H1 (cell line): ENCODE results near the gene KRT4. TPM values are rescaled to one million over a fixed set of nuclear protein-coding genes. Genes with fewer than 3 reads are reported as not detected.
A peak's percentile ranks its signal among the peaks of the same experiment; 100 is the strongest.

ENCODE experiments used
- CTCF ChIA-PET: fragments of 300-600 bp; sonication (Branson Sonifier 250); formaldehyde crosslinking; loops from one replicate; lab custom pipeline; 2021; ENCODE audit not compliant: partially characterized antibody; lab: Charles Lee
- POLR2A ChIA-PET: fragments of 300-600 bp; sonication (Branson Sonifier 250); formaldehyde crosslinking; loops from one replicate; lab custom pipeline; 2021; ENCODE audit warnings: inconsistent platforms; ENCODE audit not compliant: partially characterized antibody; lab: Charles Lee
- DNase-seq, 2 experiments: peaks; one replicate each; pipeline versions ENCODE4 v3.0.0 to v3.0.0-alpha.2; 2010 to 2022; ENCODE audit warnings: low spot score in 2 of 2, low read depth in 1 of 2, mixed read lengths in 1 of 2
- FAIRE-seq: peaks from 2 replicates; lab custom pipeline; 2011; peaks lifted over from hg19 to GRCh38; lab: Jason Lieb, UNC
- H2AFZ ChIP-seq: 2 replicates; pipeline ENCODE4 v1.8.1; 2012; ENCODE audit warnings: low read length, inconsistent platforms
- H2AK5ac ChIP-seq: 2 replicates; pipeline ENCODE4 v1.6.1; 2013; ENCODE audit warnings: low read depth, low read length
- H2BK120ac ChIP-seq: replicated peaks from 2 replicates; pipeline ENCODE3; 2013; ENCODE audit warnings: low read depth, low read length, inconsistent platforms
- H2BK12ac ChIP-seq: 2 replicates; pipeline ENCODE4 v1.6.1; 2013; ENCODE audit warnings: low read depth, low read length
- H2BK15ac ChIP-seq: 2 replicates; pipeline ENCODE4 v1.6.1; 2013; ENCODE audit warnings: low read length
- H2BK20ac ChIP-seq: 2 replicates; pipeline ENCODE4 v1.6.1; 2013; ENCODE audit warnings: low read length
- H2BK5ac ChIP-seq: 2 replicates; pipeline ENCODE4 v1.6.1; 2013; ENCODE audit warnings: low read depth, low read length
- H3K14ac ChIP-seq: 2 replicates; pipeline ENCODE4 v1.6.1; 2013; ENCODE audit warnings: inconsistent platforms; ENCODE audit not compliant: insufficient read length
- H3K18ac ChIP-seq: 2 replicates; pipeline ENCODE4 v1.6.1; 2013; ENCODE audit warnings: low read length; ENCODE audit errors: extremely low read depth
- H3K23ac ChIP-seq: 2 replicates; pipeline ENCODE4 v1.6.1; 2013; ENCODE audit warnings: inconsistent platforms; ENCODE audit not compliant: insufficient read length
- H3K23me2 ChIP-seq: 2 replicates; pipeline ENCODE4 v1.6.1; 2013; ENCODE audit warnings: low read depth, low read length
- H3K27ac ChIP-seq: 2 replicates; pipeline ENCODE4 v1.6.1; 2011; ENCODE audit warnings: low read depth, low read length, inconsistent platforms
- H3K27me3 ChIP-seq, 4 experiments: replicated peaks in 1 of 4; 1 replicate in 1 of 4; 2 replicates in 3 of 4; pipeline versions ENCODE4 v1.6.1 to v1.8.1; 2011 to 2013; ENCODE audit warnings: low read length in 3 of 4, mild to moderate bottlenecking in 3 of 4, inconsistent platforms in 2 of 4, mixed read lengths in 2 of 4, moderate library complexity in 1 of 4; ENCODE audit not compliant: control insufficient read depth in 3 of 4, insufficient read depth in 3 of 4; ENCODE audit errors: extremely low read depth in 1 of 4
- H3K36me3 ChIP-seq, 4 experiments: 2 replicates each; pipeline versions ENCODE4 v1.6.1 to v1.8.1; 2011 to 2013; ENCODE audit warnings: mild to moderate bottlenecking in 4 of 4, low read length in 3 of 4, moderate library complexity in 2 of 4, control low read depth in 1 of 4, inconsistent platforms in 1 of 4; ENCODE audit not compliant: insufficient read depth in 4 of 4, control insufficient read depth in 2 of 4
- H3K4ac ChIP-seq: replicated peaks from 2 replicates; pipeline ENCODE3; 2013; ENCODE audit warnings: low read length, low read depth, mixed read lengths, inconsistent platforms; ENCODE audit not compliant: insufficient read length
- H3K4me1 ChIP-seq, 4 experiments: replicated peaks in 1 of 4; 1 replicate in 1 of 4; 2 replicates in 3 of 4; pipeline versions ENCODE4 v1.6.1 to v1.8.1; 2011 to 2013; ENCODE audit warnings: low read length in 3 of 4, inconsistent platforms in 2 of 4, mixed read lengths in 1 of 4; ENCODE audit not compliant: insufficient read depth in 4 of 4, control insufficient read depth in 3 of 4
- H3K4me2 ChIP-seq, 2 experiments: 2 replicates each; pipeline versions ENCODE4 v1.6.1 to v1.8.1; 2011 to 2013; ENCODE audit warnings: low read depth in 2 of 2, low read length in 2 of 2, control low read depth in 1 of 2, inconsistent platforms in 1 of 2, mild to moderate bottlenecking in 1 of 2; ENCODE audit not compliant: insufficient read depth in 1 of 2
- H3K4me3 ChIP-seq, 4 experiments: fragments of 200-600, 300-600 bp in 1 of 4; sonication (generic), shearing (Covaris generic), sonication (Bioruptor Twin) in 1 of 4; 2 replicates each; pipeline versions ENCODE4 v1.5.1 to v1.8.1; 2011 to 2016; ENCODE audit warnings: low read length in 4 of 4, low read depth in 3 of 4, control low read depth in 2 of 4, inconsistent platforms in 2 of 4, mild to moderate bottlenecking in 2 of 4, mixed read lengths in 1 of 4, moderate library complexity in 1 of 4; ENCODE audit not compliant: insufficient read depth in 2 of 4; ENCODE audit errors: extremely low read depth in 1 of 4
- H3K56ac ChIP-seq: replicated peaks from 2 replicates; pipeline ENCODE3; 2013; ENCODE audit warnings: low read depth, mild to moderate bottlenecking, mixed read lengths, low read length, inconsistent platforms; ENCODE audit not compliant: insufficient read length
- H3K79me1 ChIP-seq: 2 replicates; pipeline ENCODE4 v1.6.1; 2013; ENCODE audit warnings: low read depth, low read length, control low read depth
- H3K79me2 ChIP-seq, 2 experiments: 2 replicates each; pipeline versions ENCODE4 v1.6.1 to v1.8.1; 2012 to 2013; ENCODE audit warnings: low read length in 2 of 2, mild to moderate bottlenecking in 2 of 2, inconsistent platforms in 1 of 2; ENCODE audit not compliant: insufficient read depth in 2 of 2, control insufficient read depth in 1 of 2
- H3K9ac ChIP-seq, 4 experiments: replicated peaks in 1 of 4; 1 replicate in 1 of 4; 2 replicates in 3 of 4; pipeline versions ENCODE4 v1.6.1 to v1.8.1; 2011 to 2013; ENCODE audit warnings: low read depth in 3 of 4, low read length in 3 of 4, control low read depth in 2 of 4, mild to moderate bottlenecking in 2 of 4, moderate library complexity in 2 of 4, inconsistent platforms in 1 of 4; ENCODE audit errors: extremely low read depth in 1 of 4
- H3K9me3 ChIP-seq, 2 experiments: 2 replicates each; pipeline versions ENCODE4 v1.6.1 to v1.8.1; 2012 to 2013; ENCODE audit warnings: mild to moderate bottlenecking in 2 of 2, moderate library complexity in 2 of 2, control low read depth in 1 of 2, inconsistent platforms in 1 of 2, low read depth in 1 of 2, low read length in 1 of 2, mixed read lengths in 1 of 2; ENCODE audit not compliant: insufficient read depth in 2 of 2
- H4K20me1 ChIP-seq, 2 experiments: replicated peaks in 1 of 2; 2 replicates each; pipeline versions ENCODE3 to v1.8.1; 2011 to 2013; ENCODE audit warnings: inconsistent platforms in 2 of 2, low read length in 2 of 2, mild to moderate bottlenecking in 1 of 2; ENCODE audit not compliant: insufficient read depth in 2 of 2, control insufficient read depth in 1 of 2
- H4K5ac ChIP-seq: 2 replicates; pipeline ENCODE4 v1.6.1; 2013; ENCODE audit warnings: low read length, low read depth, mixed read lengths, inconsistent platforms; ENCODE audit not compliant: insufficient read length
- H4K8ac ChIP-seq: 2 replicates; pipeline ENCODE4 v1.8.0; 2013; ENCODE audit warnings: mild to moderate bottlenecking, moderate library complexity, low read length, inconsistent platforms; ENCODE audit not compliant: insufficient read depth; ENCODE audit errors: extremely low read depth
- H4K91ac ChIP-seq: replicated peaks from 2 replicates; pipeline ENCODE3; 2013; ENCODE audit warnings: low read length, mixed read lengths, inconsistent platforms; ENCODE audit not compliant: insufficient read length
- MAFK ChIP-seq: IDR thresholded peaks from 2 replicates; pipeline ENCODE4 v1.6.1; 2012; ENCODE audit warnings: low read depth, mild to moderate bottlenecking, improper control_type of control experiment, low read length
- POU5F1 ChIP-seq: IDR thresholded peaks from 2 replicates; pipeline ENCODE4 v1.6.1; 2011; ENCODE audit warnings: low read depth, mild to moderate bottlenecking, low read length, moderate library complexity
- RNF2 ChIP-seq: fragments of 200-900, 300-1000 bp; sonication (generic); IDR thresholded peaks from 2 replicates; pipeline ENCODE4 v1.7.1; 2016; ENCODE audit warnings: borderline replicate concordance, low read depth, mild to moderate bottlenecking, antibody characterized with exemption, low read length; ENCODE audit not compliant: poor library complexity, severe bottlenecking; ENCODE audit errors: missing control alignments
- TBP ChIP-seq: IDR thresholded peaks from 2 replicates; pipeline ENCODE4 v1.6.1; 2011; ENCODE audit warnings: low read depth, low read length, improper control_type of control experiment
- WGBS, 2 experiments: shearing (Covaris generic) in 1 of 2; methylation state at CpG; one replicate each; pipeline versions ENCODE4 v1.1.6 to v1.1.7; 2013 to 2015; ENCODE audit warnings: low lambda C conversion rate in 2 of 2, mixed read lengths in 2 of 2, inconsistent platforms in 1 of 2, low coverage in 1 of 2, missing lambda C conversion rate in 1 of 2; ENCODE audit not compliant: insufficient replicate concordance in 2 of 2, insufficient coverage in 1 of 2, insufficient read length in 1 of 2; ENCODE audit errors: extremely low coverage in 1 of 2, missing lambda C conversion rate in 1 of 2; 5-methylcytosine and 5-hydroxymethylcytosine counted together
- polyA plus RNA-seq, 7 experiments: library from polyadenylated mRNA; depleted of rRNA in 3 of 7; stranded (reverse) in 5 of 7; unstranded in 2 of 7; fragments of >200 nt in 5 of 7; fragments of 200-250 nt in 2 of 7; gene quantifications; 1 replicate in 5 of 7; 2 replicates in 1 of 7; 4 replicates in 1 of 7; pipeline versions ENCODE4 v1.2.1 to v1.2.3, GENCODE V29; 2011 to 2013; ENCODE audit warnings: missing spikeins in 2 of 7, mixed read lengths in 2 of 7
- total RNA-seq: library from RNA; stranded (reverse); fragmentation: NEBNext Ultra II Directional; extraction: Animal tissue kit (Norgen Biotek cat#: 25700); gene quantifications from 2 replicates; pipeline ENCODE4 v1.2.1, GENCODE V29; 2021

Gene KRT4
- total and polyA plus RNA-seq, 2 of the 8 experiments (the other 6 are each of a cell fraction or from before 2014, with no cell fraction given), result not detected

DNA sequence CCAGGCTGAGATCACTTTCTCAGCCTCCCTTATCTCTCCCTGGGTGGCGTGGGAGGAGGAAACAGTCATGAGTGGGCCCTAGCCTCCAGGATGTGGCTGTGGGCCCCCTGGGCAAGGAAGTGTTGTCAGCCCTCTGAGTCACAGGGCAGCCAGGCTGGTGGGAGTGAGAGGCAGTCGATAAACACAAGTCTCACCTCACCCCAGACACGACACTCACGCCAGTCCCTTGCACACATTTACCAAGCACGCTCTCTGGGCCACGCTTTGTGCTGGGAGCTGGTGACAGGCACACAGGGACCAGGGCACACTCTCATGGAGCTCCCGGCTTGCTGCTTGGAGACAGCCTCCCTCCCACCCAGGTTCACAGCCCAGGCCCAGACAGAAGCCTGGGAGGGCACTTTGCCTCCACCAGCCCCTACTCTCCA, 22.1 kb upstream of the KRT4 start:
- Histone ChIP-seq H4K20me1 (no peaks in the 10 kb centered on the region), H3K27ac (no peak overlapping the region), H3K4ac (no peak overlapping the region), H2BK5ac (peak overlapping the region; percentile 68; the same call in 1 of the 2 replicates), H2BK15ac (no peak overlapping the region), H3K79me1 (no peaks in the 10 kb centered on the region), H2BK20ac (no peak overlapping the region), H3K9me3 (no peaks in the 10 kb centered on the region), H4K8ac (no peak overlapping the region), H3K9ac (no peak overlapping the region), H3K18ac (no peak overlapping the region; the same call in 1 of the 2 replicates), H3K23me2 (no peaks in the 10 kb centered on the region), H3K56ac (no peak overlapping the region), H3K79me2 (no peaks in the 10 kb centered on the region), H3K27me3 (peaks cover 0 to 2% (median 0%) of the 10 kb centered on the region in 4 experiments; a peak in 1 of 7 replicates), H4K5ac (no peak overlapping the region), H2BK12ac (no peak overlapping the region), H3K14ac (no peak overlapping the region), H2AFZ (no peak overlapping the region), H3K23ac (no peak overlapping the region), H3K36me3 (no peaks in the 10 kb centered on the region), H2AK5ac (no peak overlapping the region), H2BK120ac (no peak overlapping the region), H4K91ac (no peak overlapping the region), H3K4me3 (no peak overlapping the region), H3K4me2 (no peak overlapping the region), H3K4me1 (no peaks in the 10 kb centered on the region)
- FAIRE-seq (no peak), DNase-seq (no peak)
- TF ChIP-seq TBP, result no peak
- no peak for TF ChIP-seq POU5F1
- no peak for TF ChIP-seq RNF2
- no peak for TF ChIP-seq MAFK
- 88% methylated on average over 7 of the region's 7 CpGs; no CpG with 5 or more reads in 1 of the 2 experiments for WGBS, 2 experiments
- ChIA-PET CTCF (interaction anchor here (1.2 kb wide), 2 partner anchors 21 to 43 kb away, joined by 3 read pairs; no protein-coding TSS in a partner anchor), POLR2A (no interaction called here)
